CD4-positive, alpha-beta T cell treated with Interleukin-17A for 1 hour (primary cell): Measurements from ENCODE around the gene CLDN24.

Experiments
- DNase-seq: peaks from one replicate; pipeline ENCODE4 v3.0.0-alpha.2; 2020

CLDN24 gene

GRCh38 chr4:183322326-183322725 lies at the start of gene CLDN24:
TSS of gene CLDN24 (minus strand) at chr4:183322426. CDS start at chr4:183322426, 0 bp downstream.
- no peak for DNase-seq

GRCh38 chr4:183370786-183371185 lies 48.6 kb upstream of the CLDN24 start:
- no peak for DNase-seq

- DNase-seq = no peak
Observed at GRCh38 chr4:183369073-183369472, 46.8 kb upstream of the CLDN24 start.

GRCh38 chr4:183366206-183366835 lies 44.1 kb upstream of the CLDN24 start:
- no peak for DNase-seq

- no peak for DNase-seq
Observed at GRCh38 chr4:183364025-183364424, 41.8 kb upstream of the CLDN24 start.

- no peak for DNase-seq
Observed at GRCh38 chr4:183362916-183363542, 40.8 kb upstream of the CLDN24 start.

GRCh38 chr4:183362036-183362435 lies 39.8 kb upstream of the CLDN24 start:
- no peak for DNase-seq

- DNase-seq = no peak
Observed at GRCh38 chr4:183360161-183360919, 38.1 kb upstream of the CLDN24 start.

GRCh38 chr4:183358215-183358755 lies 36.1 kb upstream of the CLDN24 start:
- DNase-seq = no peak

GRCh38 chr4:183356931-183357675 lies 34.9 kb upstream of the CLDN24 start:
- DNase-seq = no peak

GRCh38 chr4:183356173-183356830 lies 34.1 kb upstream of the CLDN24 start:
- no peak for DNase-seq

- no peak for DNase-seq
Observed at GRCh38 chr4:183355405-183355804, 33.2 kb upstream of the CLDN24 start.

- DNase-seq = no peak
Observed at GRCh38 chr4:183354219-183354618, 32.0 kb upstream of the CLDN24 start.

GRCh38 chr4:183353557-183353956 lies 31.3 kb upstream of the CLDN24 start:
- DNase-seq = no peak

GRCh38 chr4:183352546-183352945 lies 30.3 kb upstream of the CLDN24 start:
- DNase-seq = no peak

GRCh38 chr4:183350317-183351071 lies 28.3 kb upstream of the CLDN24 start:
- DNase-seq = no peak

GRCh38 chr4:183349673-183350072 lies 27.4 kb upstream of the CLDN24 start:
- DNase-seq = no peak

GRCh38 chr4:183348706-183349659 lies 26.8 kb upstream of the CLDN24 start:
- no peak for DNase-seq

GRCh38 chr4:183348136-183348535 lies 25.9 kb upstream of the CLDN24 start:
- DNase-seq = no peak

GRCh38 chr4:183347566-183347965 lies 25.3 kb upstream of the CLDN24 start:
- no peak for DNase-seq

GRCh38 chr4:183347146-183347545 lies 24.9 kb upstream of the CLDN24 start:
- no peak for DNase-seq
